Esophagus muscularis mucosa (tissue), 3 donors: ENCODE results near the gene SDCBP2.

Experiments
- POLR2A ChIP-seq: fragments of 450-650 bp; IDR thresholded peaks from one replicate; pipeline ENCODE4 v1.6.1; 2017; ENCODE audit warnings: antibody characterized with exemption, moderate library complexity, mild to moderate bottlenecking, low read depth
- POLR2AphosphoS5 ChIP-seq, 2 donors: sonication (generic); formaldehyde crosslinking; IDR thresholded peaks; one replicate each; pipeline ENCODE4 v1.6.1; 2017; ENCODE audit warnings: antibody characterized with exemption in 2 of 2
- TF ChIP-seq, protein P1 (sequence below), 3 experiments: fragments of 200-600 bp in 2 of 3; fragments of 450-650 bp in 1 of 3; sonication (generic) in 2 of 3; IDR thresholded peaks; one replicate each; pipeline ENCODE4 v1.5.1; 2017 to 2019; ENCODE audit warnings: antibody characterized with exemption in 3 of 3, mild to moderate bottlenecking in 2 of 3, moderate library complexity in 1 of 3

DNA sequence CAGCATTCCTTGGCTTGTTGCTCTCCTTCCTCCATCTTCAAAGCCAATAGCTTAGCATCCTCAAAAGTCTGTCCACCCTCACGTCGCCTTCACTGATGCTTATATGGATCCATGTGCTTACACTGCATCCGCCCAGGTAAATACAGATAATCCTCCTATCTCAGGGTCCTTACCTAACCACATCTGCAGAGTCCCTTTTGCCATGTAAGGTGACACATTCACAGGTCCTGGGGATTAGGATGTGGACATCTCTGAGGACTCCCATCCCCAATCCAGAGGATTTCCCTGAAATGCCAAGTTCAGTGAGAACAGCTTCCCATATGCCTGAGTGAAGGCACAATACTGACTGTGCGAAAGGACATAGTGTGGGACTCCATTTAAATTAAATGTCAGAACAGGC is 38.5 kb upstream of the SDCBP2 start:
- TF ChIP-seq, protein P1, sequence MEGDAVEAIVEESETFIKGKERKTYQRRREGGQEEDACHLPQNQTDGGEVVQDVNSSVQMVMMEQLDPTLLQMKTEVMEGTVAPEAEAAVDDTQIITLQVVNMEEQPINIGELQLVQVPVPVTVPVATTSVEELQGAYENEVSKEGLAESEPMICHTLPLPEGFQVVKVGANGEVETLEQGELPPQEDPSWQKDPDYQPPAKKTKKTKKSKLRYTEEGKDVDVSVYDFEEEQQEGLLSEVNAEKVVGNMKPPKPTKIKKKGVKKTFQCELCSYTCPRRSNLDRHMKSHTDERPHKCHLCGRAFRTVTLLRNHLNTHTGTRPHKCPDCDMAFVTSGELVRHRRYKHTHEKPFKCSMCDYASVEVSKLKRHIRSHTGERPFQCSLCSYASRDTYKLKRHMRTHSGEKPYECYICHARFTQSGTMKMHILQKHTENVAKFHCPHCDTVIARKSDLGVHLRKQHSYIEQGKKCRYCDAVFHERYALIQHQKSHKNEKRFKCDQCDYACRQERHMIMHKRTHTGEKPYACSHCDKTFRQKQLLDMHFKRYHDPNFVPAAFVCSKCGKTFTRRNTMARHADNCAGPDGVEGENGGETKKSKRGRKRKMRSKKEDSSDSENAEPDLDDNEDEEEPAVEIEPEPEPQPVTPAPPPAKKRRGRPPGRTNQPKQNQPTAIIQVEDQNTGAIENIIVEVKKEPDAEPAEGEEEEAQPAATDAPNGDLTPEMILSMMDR (IDR thresholded peaks at IDR 0.05): no peak
- TF ChIP-seq POLR2A (no peak), POLR2AphosphoS5 (IDR thresholded peaks at IDR 0.05) (no peak)
